Measurements from ENCODE around the gene SARNP. TPM values are rescaled to one million over a fixed set of nuclear protein-coding genes. Genes with fewer than 3 reads are reported as not detected.

The SARNP gene
- total RNA-seq, 1 donor from 2014 or later = 67.9 TPM

- no peak for DNase-seq (ENCODE audit: low spot score in 2 of 2, unreplicated experiment in 2 of 2)
- Mint-ChIP-seq H3K27me3 (ENCODE audit: low read depth) (no peaks in the 10 kb centered on the region), H3K27ac (peak overlapping the region; percentile 90), H3K9me3 (no peaks in the 10 kb centered on the region), H3K4me3 (peak overlapping the region; percentile 97), H3K36me3 (peaks cover 1% of the 10 kb centered on the region), H3K4me1 (peaks cover 39% of the 10 kb centered on the region)
- TF ChIP-seq CTCF (IDR thresholded peaks at IDR 0.05; ENCODE audit: unreplicated experiment) = no peak
Measured at GRCh38 chr12:55827806-55828205, 10.3 kb upstream of the SARNP start.

- Mint-ChIP-seq H3K27me3 (ENCODE audit: low read depth) (no peaks in the 10 kb centered on the region), H3K4me1 (peaks cover 22% of the 10 kb centered on the region), H3K36me3 (peaks cover 9% of the 10 kb centered on the region), H3K9me3 (no peaks in the 10 kb centered on the region), H3K27ac (peak overlapping the region; percentile 30), H3K4me3 (no peak overlapping the region)
- no peak for DNase-seq (ENCODE audit: low spot score in 2 of 2, unreplicated experiment in 2 of 2)
- no peak for TF ChIP-seq CTCF (IDR thresholded peaks at IDR 0.05; ENCODE audit: unreplicated experiment)
Measured at GRCh38 chr12:55824726-55825125, 7.2 kb upstream of the SARNP start.

- no peak for TF ChIP-seq CTCF (IDR thresholded peaks at IDR 0.05; ENCODE audit: unreplicated experiment)
- no peak overlapping the region for H3K4me3 Mint-ChIP-seq
- no peaks in the 10 kb centered on the region for H3K9me3 Mint-ChIP-seq
- H3K4me1 Mint-ChIP-seq = peaks cover 30% of the 10 kb centered on the region
- no peaks in the 10 kb centered on the region for H3K27me3 Mint-ChIP-seq (ENCODE audit: low read depth)
- H3K27ac Mint-ChIP-seq = no peak overlapping the region
- H3K36me3 Mint-ChIP-seq = peaks cover 9% of the 10 kb centered on the region
- no peak for DNase-seq (ENCODE audit: low spot score in 2 of 2, unreplicated experiment in 2 of 2)
Measured at GRCh38 chr12:55823419-55823818, 5.9 kb upstream of the SARNP start.

- Mint-ChIP-seq H3K4me3 (no peak overlapping the region), H3K27me3 (ENCODE audit: low read depth) (no peaks in the 10 kb centered on the region), H3K9me3 (no peaks in the 10 kb centered on the region), H3K4me1 (peaks cover 19% of the 10 kb centered on the region), H3K27ac (peak overlapping the region; percentile 13), H3K36me3 (peaks cover 9% of the 10 kb centered on the region)
- no peak for DNase-seq (ENCODE audit: low spot score in 2 of 2, unreplicated experiment in 2 of 2)
- no peak for TF ChIP-seq CTCF (IDR thresholded peaks at IDR 0.05; ENCODE audit: unreplicated experiment)
Measured at GRCh38 chr12:55822228-55822627, 4.7 kb upstream of the SARNP start.

- H3K27me3 Mint-ChIP-seq (ENCODE audit: low read depth) = no peaks in the 10 kb centered on the region
- no peak for DNase-seq (ENCODE audit: low spot score in 2 of 2, unreplicated experiment in 2 of 2)
- H3K4me3 Mint-ChIP-seq = no peak overlapping the region
Measured at GRCh38 chr12:55820679-55821078, 3.2 kb upstream of the SARNP start.

More at GRCh38 chr12:55820679-55821078, 3.2 kb upstream of the SARNP start:
- H3K36me3 Mint-ChIP-seq = peaks cover 9% of the 10 kb centered on the region
- H3K4me1 Mint-ChIP-seq = peaks cover 17% of the 10 kb centered on the region
- H3K27ac Mint-ChIP-seq = no peak overlapping the region
- H3K9me3 Mint-ChIP-seq = no peaks in the 10 kb centered on the region
- TF ChIP-seq CTCF (IDR thresholded peaks at IDR 0.05; ENCODE audit: unreplicated experiment) = no peak
